Activated T-helper 1 cell treated with Interleukin-2 at 50 U/mL for 16 hours (primary cell): Measurements from ENCODE around the gene AREL1.

Experiments
- DNase-seq: peaks from one replicate; pipeline ENCODE4 v3.0.0-alpha.2; 2020; ENCODE audit warnings: low read depth

The AREL1 gene

GRCh38 chr14:74660863-74661262 is 52.0 kb downstream of the AREL1 start:
- no peak for DNase-seq

GRCh38 chr14:74660167-74660566 is 52.7 kb downstream of the AREL1 start:
- no peak for DNase-seq

- DNase-seq: no peak
Observed at GRCh38 chr14:74658535-74659131, 54.2 kb downstream of the AREL1 start.

GRCh38 chr14:74656964-74657363 is 55.9 kb downstream of the AREL1 start:
- DNase-seq: no peak

- DNase-seq: no peak
Observed at GRCh38 chr14:74655599-74656395, 57.1 kb downstream of the AREL1 start.

GRCh38 chr14:74654931-74655330 is 57.9 kb downstream of the AREL1 start:
- DNase-seq: no peak

DNA sequence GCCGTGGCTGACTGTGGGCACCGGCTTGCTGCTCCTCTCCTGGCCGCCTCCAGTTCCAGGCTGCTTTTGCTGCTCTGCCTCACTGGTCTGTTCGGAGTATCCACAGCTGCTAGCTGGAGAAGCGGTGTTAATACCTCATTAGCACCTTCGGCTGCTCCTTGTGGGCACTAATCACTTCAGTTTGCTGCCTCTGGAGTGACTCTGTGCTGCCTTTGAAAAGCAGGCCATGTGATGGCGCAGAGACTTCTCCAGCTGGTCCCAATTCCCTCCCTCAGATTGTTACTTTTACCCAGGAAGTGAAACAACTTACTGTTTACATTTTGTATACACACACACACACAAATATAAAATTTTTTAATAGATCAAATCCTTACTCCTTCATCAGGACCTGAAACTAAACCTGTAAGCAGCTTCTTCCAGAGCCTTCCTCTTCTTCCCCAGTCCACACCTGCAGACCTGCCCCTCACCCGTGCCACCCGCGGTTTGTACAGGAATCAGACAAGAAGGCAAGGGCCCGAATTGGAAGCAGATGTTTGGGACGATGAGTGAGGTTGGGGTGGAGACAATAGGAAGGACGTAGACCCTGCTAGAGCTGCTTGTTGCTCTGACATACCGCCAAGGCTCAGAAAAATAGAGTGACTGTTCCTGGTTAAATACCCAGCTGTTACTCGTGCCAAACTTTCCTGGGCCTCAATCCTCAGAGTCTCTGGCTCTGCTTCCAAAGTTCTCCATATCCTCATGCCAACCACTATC is 59.3 kb downstream of the AREL1 start:
- DNase-seq: no peak

GRCh38 chr14:74652541-74652940 is 60.3 kb downstream of the AREL1 start:
- no peak for DNase-seq

- DNase-seq: no peak
Observed at GRCh38 chr14:74650927-74651686, 61.8 kb downstream of the AREL1 start.

GRCh38 chr14:74649673-74650072 is 63.2 kb downstream of the AREL1 start:
- DNase-seq: no peak

DNA sequence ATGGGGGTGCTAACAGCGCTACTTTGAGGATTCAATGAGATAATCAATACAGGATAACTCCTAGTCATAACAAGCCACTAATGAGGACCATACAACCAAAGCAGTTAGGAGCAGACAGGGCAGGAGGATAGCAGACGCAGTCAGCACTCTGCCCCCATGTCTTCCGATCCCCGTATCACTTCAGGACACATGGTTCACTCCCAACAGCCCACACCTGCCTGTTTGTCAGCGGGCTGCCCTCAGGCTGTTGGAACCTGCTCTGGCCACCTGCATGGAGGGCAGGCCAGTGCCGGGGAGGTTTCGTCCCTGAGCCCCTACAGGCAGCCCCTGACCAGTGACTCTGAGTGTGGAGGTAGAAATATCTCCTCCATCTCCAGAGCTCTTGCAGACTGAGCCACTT is 63.7 kb downstream of the AREL1 start:
- DNase-seq: no peak

- DNase-seq: no peak
Observed at GRCh38 chr14:74648601-74649000, 64.3 kb downstream of the AREL1 start.

- DNase-seq: no peak
Observed at GRCh38 chr14:74647678-74648461, 65.0 kb downstream of the AREL1 start.

- no peak for DNase-seq
Observed at GRCh38 chr14:74647061-74647677, 65.7 kb downstream of the AREL1 start.

DNA sequence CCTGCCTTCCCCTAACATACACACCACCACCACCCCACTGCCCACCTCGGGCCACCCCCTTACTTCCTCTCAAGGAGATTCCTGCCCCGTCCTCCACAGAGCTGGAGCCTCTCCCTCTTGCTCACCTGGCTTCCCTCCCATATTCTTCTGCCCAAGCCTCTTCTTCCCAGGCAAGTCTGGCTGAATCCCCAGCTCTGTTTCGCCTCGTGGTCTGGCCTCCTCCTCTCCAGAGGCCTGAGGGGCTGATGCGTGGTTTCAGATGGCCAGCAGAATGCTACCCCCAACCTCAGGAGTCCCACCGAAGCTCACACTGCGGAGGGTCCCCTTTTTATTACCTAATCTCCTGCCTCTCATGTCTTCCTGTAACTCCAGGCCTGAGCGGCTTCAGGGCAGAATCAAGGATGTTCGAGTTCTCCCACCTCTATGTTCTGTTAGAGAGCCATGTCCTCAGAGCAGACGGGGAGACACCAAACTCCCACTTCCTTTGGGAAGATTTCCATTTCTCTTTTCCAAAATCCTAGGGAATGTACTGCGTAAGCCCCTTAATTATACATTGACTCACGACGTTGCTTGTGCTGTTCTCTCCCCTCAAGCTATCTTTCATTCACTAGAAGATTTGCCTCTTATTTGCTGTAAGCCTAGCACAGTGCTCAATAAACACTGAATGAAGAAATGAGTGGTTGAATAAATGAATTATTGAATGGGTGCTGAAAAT is 67.0 kb downstream of the AREL1 start:
- no peak for DNase-seq

DNA sequence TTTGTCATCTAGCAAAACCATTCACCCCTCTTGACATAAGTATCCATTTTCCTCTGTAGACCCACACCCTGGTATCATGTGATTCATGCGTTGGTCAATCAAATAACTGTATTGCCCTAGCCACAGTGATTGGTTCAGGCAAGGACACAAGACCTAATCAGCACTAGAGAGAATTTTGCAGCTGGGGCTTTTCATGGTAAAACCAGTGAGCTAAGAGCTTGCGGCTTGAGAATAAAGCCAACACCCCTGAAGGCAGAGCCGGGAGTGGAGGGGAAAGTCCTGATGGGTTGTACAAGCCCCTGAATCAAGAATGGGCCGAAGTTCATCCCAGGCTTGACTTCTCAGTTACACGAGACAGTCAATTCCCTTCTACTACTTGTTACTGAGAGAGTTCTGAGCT is 67.6 kb downstream of the AREL1 start:
- no peak for DNase-seq

DNA sequence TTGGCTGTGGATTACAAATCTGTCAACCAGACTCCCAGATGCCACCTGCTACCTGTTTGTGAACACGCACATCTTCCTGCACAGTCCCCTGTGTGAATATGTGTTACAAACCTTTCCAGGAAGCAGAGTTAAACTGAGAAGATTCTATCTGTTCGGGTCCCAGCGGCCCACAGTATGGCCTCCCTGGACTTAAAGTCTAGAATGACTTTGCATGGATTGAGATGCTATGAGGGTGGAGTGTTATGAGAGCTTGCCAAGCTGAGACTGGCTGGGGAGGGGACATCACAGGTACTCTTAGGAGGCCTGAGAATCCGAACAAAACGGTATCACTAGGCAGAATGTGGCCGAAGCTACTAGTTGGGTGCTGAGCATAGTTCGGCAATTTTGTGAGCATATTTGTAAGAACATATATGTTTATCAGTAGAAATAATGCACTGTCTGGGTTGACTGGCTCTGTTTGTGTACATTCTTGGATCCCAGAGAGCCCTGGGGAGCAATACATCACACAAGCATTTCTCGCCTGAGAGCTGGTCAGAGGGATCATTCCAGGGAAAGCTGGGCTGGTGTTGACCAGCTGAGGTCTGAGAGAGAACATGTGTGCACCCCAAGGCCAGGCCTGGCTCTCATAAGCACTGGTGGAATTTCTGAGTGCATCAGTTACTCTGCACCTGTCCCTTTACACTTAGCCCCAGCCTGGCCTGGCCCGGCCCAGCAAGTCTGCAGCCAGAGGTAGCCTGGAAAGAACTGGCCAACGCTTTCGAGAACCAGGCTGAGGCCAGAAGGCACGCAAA is 71.1 kb downstream of the AREL1 start:
- DNase-seq: no peak

DNA sequence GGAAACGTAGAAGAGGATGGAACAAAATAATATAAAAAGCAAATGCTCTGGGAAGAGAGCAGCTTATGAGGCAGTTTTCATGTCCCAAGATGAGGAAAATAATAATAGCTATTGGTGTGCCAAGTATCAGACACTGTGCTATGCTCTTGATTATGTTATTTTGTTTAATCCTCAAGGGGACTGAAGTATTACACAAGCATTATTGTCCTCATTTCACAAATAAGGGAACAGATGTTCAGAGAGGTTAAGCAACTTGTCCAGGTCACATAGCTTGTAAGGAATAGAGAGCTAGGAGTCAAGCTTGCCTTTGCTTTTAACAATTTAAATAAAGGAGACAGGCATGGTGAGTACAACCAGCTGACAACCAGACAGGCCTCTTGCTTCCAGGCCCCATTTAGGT is 73.9 kb downstream of the AREL1 start:
- no peak for DNase-seq

DNA sequence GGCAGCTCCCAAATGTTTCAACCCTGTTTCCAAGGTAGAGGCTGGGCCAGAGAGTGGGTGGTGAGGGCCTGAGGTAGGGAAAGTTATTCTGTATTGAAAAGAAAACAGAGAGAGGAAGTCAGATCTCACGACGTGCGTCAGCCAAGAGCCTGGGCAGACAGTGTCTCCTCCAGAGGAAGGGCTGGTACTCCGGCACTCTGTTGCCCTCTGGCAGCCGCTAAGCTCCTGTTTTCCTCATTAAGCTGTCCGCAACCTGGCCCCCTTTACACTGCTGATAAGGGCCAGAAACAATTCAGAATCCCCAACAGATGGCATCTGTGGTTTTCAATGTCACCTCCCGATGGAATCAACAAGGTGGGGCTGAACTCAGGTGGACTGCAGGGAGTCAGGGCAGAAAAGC is 74.8 kb downstream of the AREL1 start:
- no peak for DNase-seq

DNA sequence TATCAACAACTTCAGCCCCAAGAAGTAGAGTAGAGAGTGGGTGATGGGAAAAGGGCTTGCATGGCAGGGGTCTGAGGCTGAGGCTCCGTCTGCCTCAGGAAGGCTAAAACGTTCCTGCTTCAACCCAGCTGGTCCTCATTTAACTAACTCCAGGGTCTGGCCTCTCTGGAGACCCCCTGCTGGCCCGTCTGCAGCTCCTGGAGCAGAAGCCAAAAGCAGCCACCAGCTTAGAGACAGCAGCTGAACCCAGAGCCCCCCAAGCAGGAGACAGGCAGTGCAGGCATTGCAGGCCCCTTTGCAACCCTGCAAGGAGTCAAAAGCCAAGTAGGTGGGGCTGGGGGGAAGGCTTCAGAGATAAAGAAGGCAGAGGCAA is 75.7 kb downstream of the AREL1 start:
- DNase-seq: no peak
